ENCODE measurements around the gene AMIGO2. TPM values are rescaled to one million over a fixed set of nuclear protein-coding genes. Genes with fewer than 3 reads are reported as not detected.

AMIGO2 gene
- total RNA-seq, 1 experiment from 2014 or later, result 8.6 TPM

DNA sequence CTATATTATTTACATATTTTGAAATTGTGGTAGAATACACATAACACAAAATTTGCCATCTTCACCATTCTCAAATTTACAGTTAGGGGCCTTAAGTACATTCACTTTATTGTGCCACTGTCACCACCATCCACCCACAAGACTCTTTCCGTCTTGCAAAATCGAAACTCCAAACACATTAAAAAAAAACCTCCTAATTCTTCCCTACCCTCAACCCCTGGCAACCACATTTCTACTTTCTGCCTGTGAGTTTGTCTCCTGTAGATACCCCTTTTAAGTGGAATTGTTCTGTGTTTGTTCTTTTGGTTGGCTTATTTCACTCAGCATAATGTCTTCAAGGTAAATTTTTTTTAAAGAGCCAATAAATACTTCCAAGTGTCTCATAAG lies 31.6 kb upstream of the AMIGO2 start:
- WGBS (ENCODE audit: extremely low coverage, insufficient read length, low lambda C conversion rate), result 100% methylated on average over 2 of the region's 2 CpGs
- Histone ChIP-seq H2BK15ac (ENCODE audit: low read depth, low read length) (no peak overlapping the region), H3K4me1 (ENCODE audit: insufficient read depth, low read length) (no peaks in the 10 kb centered on the region), H3K27ac (ENCODE audit: insufficient read length, low read depth, low read length) (no peak overlapping the region), H3K79me2 (ENCODE audit: insufficient read depth, low read length) (no peaks in the 10 kb centered on the region), H4K8ac (replicated peaks; ENCODE audit: insufficient read length, low read depth, low read length) (no peak overlapping the region), H2BK120ac (ENCODE audit: low read depth, low read length, poor library complexity, severe bottlenecking) (no peak overlapping the region), H2AK5ac (ENCODE audit: insufficient read length, low read length) (no peak overlapping the region), H2BK20ac (ENCODE audit: low read depth, low read length, poor library complexity, severe bottlenecking) (no peak overlapping the region), H3K79me1 (ENCODE audit: insufficient read depth, low read depth, low read length, poor library complexity, severe bottlenecking) (no peaks in the 10 kb centered on the region), H3K14ac (ENCODE audit: insufficient read depth, low read length) (no peak overlapping the region), H2BK12ac (ENCODE audit: insufficient read length, low read depth, low read length) (no peak overlapping the region), H3K23ac (ENCODE audit: insufficient read length, low read depth, low read length) (no peak overlapping the region), H3K4ac (ENCODE audit: low read depth, low read length) (no peak overlapping the region), H3K4me2 (ENCODE audit: insufficient read depth, insufficient read length, low read length) (no peak overlapping the region), H4K91ac (ENCODE audit: insufficient read length, low read depth, low read length) (no peak overlapping the region), H3K27me3 (ENCODE audit: insufficient read depth, low read length) (no peaks in the 10 kb centered on the region), H2AFZ (ENCODE audit: low read length) (no peak overlapping the region), H3T11ph (ENCODE audit: low read length) (no peak overlapping the region), H3K9ac (ENCODE audit: extremely low read depth, insufficient read length, low read length) (no peak overlapping the region), H3K9me3 (ENCODE audit: control insufficient read depth, low read depth, low read length) (no peaks in the 10 kb centered on the region), H2BK5ac (ENCODE audit: insufficient read length, low read length) (no peak overlapping the region), H4K20me1 (ENCODE audit: control insufficient read depth, insufficient read depth, insufficient read length) (no peaks in the 10 kb centered on the region), H3K56ac (ENCODE audit: insufficient read length, low read depth, low read length) (no peak overlapping the region), H4K5ac (ENCODE audit: insufficient read length, low read depth, low read length) (no peak overlapping the region), H3K23me2 (ENCODE audit: insufficient read length, low read depth, low read length, poor library complexity, severe bottlenecking) (no peaks in the 10 kb centered on the region), H3K18ac (ENCODE audit: insufficient read length, low read depth, low read length) (no peak overlapping the region)
- no peak for DNase-seq
- Mint-ChIP-seq H3K9me3 (no peaks in the 10 kb centered on the region), H3K4me3 (no peak overlapping the region), H3K36me3 (ENCODE audit: insufficient read depth in 1 of 3, low read depth in 3 of 3) (no peaks in the 10 kb centered on the region), H3K27me3 (ENCODE audit: low read depth) (no peaks in the 10 kb centered on the region), H3K4me1 (no peaks in the 10 kb centered on the region), H3K27ac (no peak overlapping the region)
- no peak for TF ChIP-seq CTCF (conservative IDR thresholded peaks at IDR 0.05)
